IMR-90 (cell line): ENCODE measurements around the gene SPON1.

Experiments used
- POLR2A ChIP-seq: IDR thresholded peaks from 2 replicates; pipeline ENCODE4 v1.6.1; 2012; ENCODE audit warnings: mild to moderate bottlenecking, low read depth, low read length
- TF ChIP-seq, protein P1 (sequence below): conservative IDR thresholded peaks from 2 replicates; pipeline ENCODE4 v1.5.1; 2012; ENCODE audit warnings: mild to moderate bottlenecking, low read depth, low read length, improper control_type of control experiment
- TF ChIP-seq, protein P2 (sequence below): fragments of 150-350 bp; IDR thresholded peaks from 2 replicates; pipeline ENCODE4 v1.6.1; 2016; ENCODE audit warnings: low read depth, mild to moderate bottlenecking, low read length, moderate library complexity, borderline replicate concordance

DNA sequence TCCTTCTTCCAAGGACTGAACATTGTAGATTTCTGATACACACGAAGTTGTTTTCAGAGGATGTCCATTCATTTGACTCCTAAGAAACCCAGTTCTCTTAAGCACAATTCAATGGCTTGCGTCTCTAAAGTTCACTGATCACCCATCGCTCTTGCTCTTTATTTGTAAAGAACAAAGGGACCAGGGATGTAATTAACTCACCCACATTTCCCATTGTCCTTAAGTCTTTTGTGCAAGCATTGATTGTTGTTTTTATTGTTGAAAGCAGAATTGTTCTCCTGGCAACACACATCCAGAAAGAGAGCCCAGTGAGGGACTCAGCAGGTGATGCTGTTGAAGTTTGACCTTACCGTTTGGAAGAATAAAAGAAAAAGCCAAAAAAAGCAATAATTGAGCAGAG, 59.2 kb downstream of the SPON1 start:
- TF ChIP-seq POLR2A, result no peak
- TF ChIP-seq, protein P1, sequence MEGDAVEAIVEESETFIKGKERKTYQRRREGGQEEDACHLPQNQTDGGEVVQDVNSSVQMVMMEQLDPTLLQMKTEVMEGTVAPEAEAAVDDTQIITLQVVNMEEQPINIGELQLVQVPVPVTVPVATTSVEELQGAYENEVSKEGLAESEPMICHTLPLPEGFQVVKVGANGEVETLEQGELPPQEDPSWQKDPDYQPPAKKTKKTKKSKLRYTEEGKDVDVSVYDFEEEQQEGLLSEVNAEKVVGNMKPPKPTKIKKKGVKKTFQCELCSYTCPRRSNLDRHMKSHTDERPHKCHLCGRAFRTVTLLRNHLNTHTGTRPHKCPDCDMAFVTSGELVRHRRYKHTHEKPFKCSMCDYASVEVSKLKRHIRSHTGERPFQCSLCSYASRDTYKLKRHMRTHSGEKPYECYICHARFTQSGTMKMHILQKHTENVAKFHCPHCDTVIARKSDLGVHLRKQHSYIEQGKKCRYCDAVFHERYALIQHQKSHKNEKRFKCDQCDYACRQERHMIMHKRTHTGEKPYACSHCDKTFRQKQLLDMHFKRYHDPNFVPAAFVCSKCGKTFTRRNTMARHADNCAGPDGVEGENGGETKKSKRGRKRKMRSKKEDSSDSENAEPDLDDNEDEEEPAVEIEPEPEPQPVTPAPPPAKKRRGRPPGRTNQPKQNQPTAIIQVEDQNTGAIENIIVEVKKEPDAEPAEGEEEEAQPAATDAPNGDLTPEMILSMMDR, result no peak
- TF ChIP-seq, protein P2, sequence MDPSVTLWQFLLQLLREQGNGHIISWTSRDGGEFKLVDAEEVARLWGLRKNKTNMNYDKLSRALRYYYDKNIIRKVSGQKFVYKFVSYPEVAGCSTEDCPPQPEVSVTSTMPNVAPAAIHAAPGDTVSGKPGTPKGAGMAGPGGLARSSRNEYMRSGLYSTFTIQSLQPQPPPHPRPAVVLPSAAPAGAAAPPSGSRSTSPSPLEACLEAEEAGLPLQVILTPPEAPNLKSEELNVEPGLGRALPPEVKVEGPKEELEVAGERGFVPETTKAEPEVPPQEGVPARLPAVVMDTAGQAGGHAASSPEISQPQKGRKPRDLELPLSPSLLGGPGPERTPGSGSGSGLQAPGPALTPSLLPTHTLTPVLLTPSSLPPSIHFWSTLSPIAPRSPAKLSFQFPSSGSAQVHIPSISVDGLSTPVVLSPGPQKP, result no peak
